Suprapubic skin (tissue), 4 donors: ENCODE measurements around the gene MORC3. TPM values are rescaled to one million over a fixed set of nuclear protein-coding genes. Genes with fewer than 3 reads are reported as not detected.
"Not testable (repeated sequence)": the region's sequence is repeated elsewhere in the genome, so short reads cannot be mapped to it uniquely, and the experiment has no call there.

Experiments used
- DNase-seq, 2 donors: peaks; one replicate each; pipeline ENCODE4 v3.0.0-alpha.2; 2019; ENCODE audit warnings: low spot score in 2 of 2
- H3K27ac ChIP-seq: fragments of 200-600 bp; sonication (generic); one replicate; pipeline ENCODE4 v1.5.1; 2019
- H3K27me3 ChIP-seq: fragments of 200-600 bp; sonication (generic); one replicate; pipeline ENCODE4 v1.5.1; 2019
- H3K36me3 ChIP-seq: fragments of 200-600 bp; sonication (generic); one replicate; pipeline ENCODE4 v1.5.1; 2019
- H3K4me1 ChIP-seq: fragments of 200-600 bp; sonication (generic); one replicate; pipeline ENCODE4 v1.5.1; 2019
- H3K4me3 ChIP-seq: fragments of 200-600 bp; sonication (generic); one replicate; pipeline ENCODE4 v1.5.1; 2019; ENCODE audit warnings: mild to moderate bottlenecking
- H3K9me3 ChIP-seq: fragments of 200-600 bp; sonication (generic); one replicate; pipeline ENCODE4 v1.5.1; 2019
- CTCF ChIP-seq, 2 donors: fragments of 200-600 bp in 1 of 2; fragments of 450-650 bp in 1 of 2; sonication (generic) in 1 of 2; IDR thresholded peaks; one replicate each; pipeline ENCODE4 v1.5.1; 2016 to 2019; ENCODE audit warnings: antibody characterized with exemption in 2 of 2, mild to moderate bottlenecking in 1 of 2, moderate library complexity in 1 of 2
- EP300 ChIP-seq: sonication (generic); formaldehyde crosslinking; IDR thresholded peaks from one replicate; pipeline ENCODE4 v1.6.1; 2017; ENCODE audit warnings: antibody characterized with exemption
- POLR2A ChIP-seq, 2 donors: fragments of 450-650 bp; IDR thresholded peaks; one replicate each; pipeline ENCODE4 v1.6.1; 2017; ENCODE audit warnings: antibody characterized with exemption in 2 of 2, mild to moderate bottlenecking in 2 of 2, moderate library complexity in 2 of 2
- POLR2AphosphoS5 ChIP-seq, 3 donors: sonication (generic); formaldehyde crosslinking; IDR thresholded peaks; one replicate each; pipeline ENCODE4 v1.6.1; 2017; ENCODE audit warnings: antibody characterized with exemption in 3 of 3
- WGBS: methylation state at CpG from one replicate; pipeline ENCODE4 v1.1.5; 2018; 5-methylcytosine and 5-hydroxymethylcytosine counted together
- total RNA-seq, 4 donors: library from RNA; depleted of rRNA; stranded (reverse); fragments of >200 nt; gene quantifications; one replicate each; pipeline ENCODE4 v1.1.0, GENCODE V29; 2016

MORC3 gene
- total RNA-seq, 4 donors from 2014 or later, result 47.2 to 61.2 (median 47.7) TPM

- Histone ChIP-seq H3K4me3 (no peak overlapping the region), H3K36me3 (no peaks in the 10 kb centered on the region), H3K27ac (no peak overlapping the region), H3K27me3 (no peaks in the 10 kb centered on the region), H3K9me3 (peaks cover 5% of the 10 kb centered on the region), H3K4me1 (no peaks in the 10 kb centered on the region)
- WGBS, result 84% methylated on average over 7 of the region's 7 CpGs
- peak in 1 of 2 donors; percentile 2 for DNase-seq
- TF ChIP-seq EP300, result no peak
- TF ChIP-seq CTCF (IDR thresholded peaks at IDR 0.05), result no peak
- TF ChIP-seq POLR2AphosphoS5 (IDR thresholded peaks at IDR 0.05), result no peak
- no peak for TF ChIP-seq POLR2A (IDR thresholded peaks at IDR 0.05)
These were observed 10.0 kb upstream of the MORC3 start for GRCh38 chr21:36310016-36310415.

DNA sequence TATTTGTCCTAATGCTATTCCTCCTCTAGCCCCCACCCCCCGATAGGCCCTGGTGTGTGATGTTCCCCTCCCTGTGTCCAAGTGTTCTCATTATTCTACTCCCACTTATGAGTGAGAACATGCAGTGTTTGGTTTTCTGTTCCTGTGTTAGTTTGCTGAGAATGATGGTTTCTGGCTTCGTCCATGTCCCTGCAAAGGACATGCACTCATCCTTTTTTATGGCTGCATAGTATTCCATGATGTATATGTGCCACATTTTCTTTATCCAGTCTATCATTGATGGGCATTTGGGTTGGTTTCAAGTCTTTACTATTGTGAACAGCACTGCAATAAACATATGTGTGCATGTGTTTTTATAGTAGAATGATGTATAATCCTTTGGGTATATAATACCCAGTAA is 6.6 kb upstream of the MORC3 start:
- H3K27ac ChIP-seq, H3K4me1 ChIP-seq, H3K36me3 ChIP-seq, H3K27me3 ChIP-seq, H3K4me3 ChIP-seq, H3K9me3 ChIP-seq: not testable (repeated sequence)
- WGBS, result 95% methylated on average over 2 of the region's 2 CpGs
- DNase-seq, result peak in 1 of 2 donors; percentile 15

- whole genome bisulfite sequencing, result 90% methylated on average over 3 of the region's 3 CpGs
- H3K36me3 ChIP-seq, H3K4me1 ChIP-seq, H3K9me3 ChIP-seq, H3K4me3 ChIP-seq, H3K27ac ChIP-seq, H3K27me3 ChIP-seq: not testable (repeated sequence)
- DNase-seq, result peak in 1 of 2 donors; percentile 22
These were observed 4.0 kb upstream of the MORC3 start for GRCh38 chr21:36316045-36316444.

- Histone ChIP-seq H3K27ac (no peak overlapping the region), H3K36me3 (no peaks in the 10 kb centered on the region), H3K4me1 (peaks cover 10% of the 10 kb centered on the region), H3K4me3 (no peak overlapping the region), H3K9me3 (no peaks in the 10 kb centered on the region), H3K27me3 (no peaks in the 10 kb centered on the region)
- DNase-seq, result no peak
- no peak for TF ChIP-seq CTCF (IDR thresholded peaks at IDR 0.05)
- TF ChIP-seq POLR2A (IDR thresholded peaks at IDR 0.05), result no peak
- no peak for TF ChIP-seq EP300
- no peak for TF ChIP-seq POLR2AphosphoS5 (IDR thresholded peaks at IDR 0.05)
- WGBS, result 89% methylated on average over 13 of the region's 14 CpGs
These were observed 3.0 kb upstream of the MORC3 start for GRCh38 chr21:36316872-36317484.

DNA sequence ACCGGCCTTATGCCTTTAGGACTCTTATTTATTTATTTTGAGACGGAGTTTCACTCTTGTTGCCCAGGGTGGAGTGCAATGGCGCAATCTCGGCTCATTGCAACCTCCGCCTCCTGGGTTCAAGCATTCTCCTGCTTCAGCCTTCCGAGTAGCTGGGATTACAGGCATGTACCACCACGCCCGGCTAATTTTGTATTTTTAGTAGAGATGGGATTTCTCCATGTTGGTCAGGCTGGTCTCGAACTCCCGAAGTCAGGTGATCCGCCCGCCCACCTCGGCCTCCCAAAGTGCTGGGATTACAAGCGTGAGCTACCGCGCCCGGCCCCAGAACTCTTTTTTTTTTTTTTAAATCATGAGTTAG is 611 bp upstream of the MORC3 start:
- H3K4me3 ChIP-seq, result peak overlapping the region; percentile 94
- not testable (repeated sequence) for DNase-seq, H3K36me3 ChIP-seq, H3K27me3 ChIP-seq, H3K9me3 ChIP-seq
- H3K4me1 ChIP-seq, result peaks cover 32% of the 10 kb centered on the region
- WGBS, result 32% methylated on average over 17 of the region's 17 CpGs
- peak overlapping the region; percentile 100 for H3K27ac ChIP-seq

DNA sequence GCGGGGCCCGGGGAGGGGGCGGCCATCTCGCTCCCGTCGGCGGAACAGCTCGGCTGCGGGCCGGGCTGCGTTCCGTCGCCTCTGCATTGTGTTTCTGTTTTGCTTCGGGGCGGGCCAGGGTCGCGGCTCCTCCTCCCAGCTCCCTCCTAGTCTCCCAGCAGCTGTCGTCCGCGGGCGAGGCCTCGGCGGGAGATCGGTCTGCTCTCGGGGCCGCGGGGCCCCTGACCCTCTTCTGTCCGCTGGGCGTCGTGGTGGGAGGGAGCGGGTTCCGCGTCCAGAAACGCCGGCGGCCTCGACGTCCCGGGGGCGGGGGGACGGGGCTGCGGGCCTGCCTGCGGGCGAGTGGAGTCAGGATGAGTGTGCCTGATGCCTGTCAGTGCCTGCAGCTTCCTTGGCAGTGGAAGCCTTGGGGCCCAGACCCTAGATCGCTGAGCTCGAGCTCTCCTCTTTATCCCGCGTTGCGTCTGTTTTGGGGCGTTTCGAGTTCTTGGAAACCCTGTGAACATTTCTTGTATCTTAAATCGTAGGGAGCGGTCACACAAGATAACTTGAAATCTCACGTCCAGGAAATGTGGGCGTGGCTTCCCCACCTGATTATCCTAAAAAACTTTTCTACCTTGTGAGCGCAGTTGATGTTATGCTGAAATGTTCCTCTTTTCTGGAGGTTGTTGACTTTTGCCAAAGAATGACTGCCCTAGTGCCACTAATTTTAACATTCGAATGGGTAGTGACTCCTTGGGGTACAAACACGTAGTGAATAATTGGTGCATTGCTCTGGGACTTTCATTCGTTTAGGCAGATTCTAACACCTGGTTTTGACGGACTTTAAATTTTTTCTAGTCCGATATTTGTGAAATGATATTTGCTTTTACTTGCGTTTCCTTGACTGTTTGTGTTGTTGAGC is 676 bp downstream of the MORC3 start:
- peaks cover 9% of the 10 kb centered on the region for H3K36me3 ChIP-seq
- peaks cover 43% of the 10 kb centered on the region for H3K4me1 ChIP-seq
- no peaks in the 10 kb centered on the region for H3K27me3 ChIP-seq
- peak; percentile 84 to 88 for DNase-seq
- peak overlapping the region; percentile 94 for H3K4me3 ChIP-seq
- no peaks in the 10 kb centered on the region for H3K9me3 ChIP-seq
- WGBS, result 2% methylated on average over 18 of the region's 62 CpGs
- H3K27ac ChIP-seq, result peak overlapping the region; percentile 100
- TF ChIP-seq POLR2AphosphoS5 (IDR thresholded peaks at IDR 0.05) (peak in 1 of 3 donors; percentile 23), CTCF (IDR thresholded peaks at IDR 0.05) (no peak), EP300 (no peak), POLR2A (IDR thresholded peaks at IDR 0.05) (no peak)
